IMR-90 (cell line): ENCODE data around the gene CHD9. TPM values are rescaled to one million over a fixed set of nuclear protein-coding genes. Genes with fewer than 3 reads are reported as not detected.

ENCODE experiments used
- ATAC-seq: fragments of 200-7000 bp; cut with Tn5 transposase; 2 replicates; pipeline ENCODE4 v1.9.1; 2020; ENCODE audit warnings: low read depth, mild to moderate bottlenecking, moderate library complexity
- BruUV-seq: library from RNA; stranded (reverse); fragments of 400-500 nt; replicated peaks from 2 replicates; lab custom pipeline; 2021; lab: Mats Ljungman, UMichigan
- CTCF ChIA-PET: fragments of 300-600 bp; formaldehyde crosslinking; extraction: SDS; loops from one replicate; lab custom pipeline; 2021; ENCODE audit warnings: antibody characterized with exemption; lab: Yijun Ruan, JAX
- POLR2A ChIA-PET: fragments of 300-600 bp; sonication (Branson Sonifier 250); formaldehyde crosslinking; loops from one replicate; lab custom pipeline; 2022; ENCODE audit warnings: antibody characterized with exemption; ENCODE audit not compliant: unreplicated experiment; lab: Charles Lee
- DNase-seq: peaks from one replicate; pipeline ENCODE4 v3.0.0; 2013
- H2AFZ ChIP-seq: replicated peaks from 2 replicates; pipeline ENCODE3; 2013; ENCODE audit warnings: low read length, mild to moderate bottlenecking; ENCODE audit not compliant: poor library complexity
- H2AK5ac ChIP-seq: 2 replicates; pipeline ENCODE4 v1.6.1; 2013; ENCODE audit warnings: low read depth, low read length, inconsistent platforms
- H2AK9ac ChIP-seq: replicated peaks from 2 replicates; pipeline ENCODE3; 2013; ENCODE audit warnings: mild to moderate bottlenecking, low read depth, low read length, moderate library complexity; ENCODE audit not compliant: poor library complexity
- H2BK120ac ChIP-seq: 2 replicates; pipeline ENCODE4 v1.6.1; 2013; ENCODE audit warnings: low read depth, low read length, inconsistent platforms
- H2BK15ac ChIP-seq: 3 replicates; pipeline ENCODE4 v1.6.1; 2013; ENCODE audit warnings: low read depth, low read length, inconsistent platforms
- H2BK20ac ChIP-seq: 2 replicates; pipeline ENCODE4 v1.6.1; 2013; ENCODE audit warnings: low read depth, mild to moderate bottlenecking, inconsistent platforms, low read length, moderate library complexity
- H2BK5ac ChIP-seq: 2 replicates; pipeline ENCODE4 v1.6.1; 2013; ENCODE audit warnings: mild to moderate bottlenecking, low read depth, low read length, inconsistent platforms; ENCODE audit not compliant: poor library complexity, severe bottlenecking
- H3K14ac ChIP-seq: replicated peaks from 2 replicates; pipeline ENCODE4 v1.6.1; 2013; ENCODE audit warnings: low read depth, low read length, inconsistent platforms
- H3K18ac ChIP-seq: 2 replicates; pipeline ENCODE4 v1.6.1; 2013; ENCODE audit warnings: low read depth, low read length, control low read depth
- H3K23ac ChIP-seq: 2 replicates; pipeline ENCODE4 v1.6.1; 2013; ENCODE audit warnings: low read depth, low read length, inconsistent platforms
- H3K27ac ChIP-seq: 2 replicates; pipeline ENCODE4 v1.5.1; 2013; ENCODE audit warnings: mild to moderate bottlenecking, control low read depth, low read length; ENCODE audit not compliant: insufficient read depth
- H3K27me3 ChIP-seq: 2 replicates; pipeline ENCODE4 v1.6.1; 2013; ENCODE audit warnings: low read length; ENCODE audit not compliant: control insufficient read depth, insufficient read depth
- H3K36me3 ChIP-seq: 2 replicates; pipeline ENCODE4 v1.6.1; 2013; ENCODE audit warnings: low read length, mixed read lengths; ENCODE audit not compliant: control insufficient read depth, insufficient read depth
- H3K4ac ChIP-seq: 2 replicates; pipeline ENCODE4 v1.6.1; 2013; ENCODE audit warnings: low read depth, low read length, inconsistent platforms
- H3K4me1 ChIP-seq: 2 replicates; pipeline ENCODE4 v1.6.1; 2013; ENCODE audit warnings: low read length, mixed read lengths; ENCODE audit not compliant: control insufficient read depth, insufficient read depth
- H3K4me2 ChIP-seq: 2 replicates; pipeline ENCODE4 v1.6.1; 2013; ENCODE audit warnings: low read depth, mild to moderate bottlenecking, control low read depth, low read length, moderate library complexity
- H3K4me3 ChIP-seq: 2 replicates; pipeline ENCODE4 v1.5.1; 2013; ENCODE audit warnings: low read depth, mild to moderate bottlenecking, control low read depth, low read length, moderate library complexity; ENCODE audit not compliant: insufficient read depth
- H3K56ac ChIP-seq: 2 replicates; pipeline ENCODE4 v1.6.1; 2013; ENCODE audit warnings: low read length, inconsistent platforms; ENCODE audit not compliant: insufficient read depth; ENCODE audit errors: extremely low read depth
- H3K79me1 ChIP-seq, 2 experiments: 2 replicates each; pipeline ENCODE4 v1.6.1; 2013; ENCODE audit warnings: low read length in 2 of 2, inconsistent platforms in 1 of 2, low read depth in 1 of 2
- H3K9ac ChIP-seq: 2 replicates; pipeline ENCODE4 v1.6.1; 2013; ENCODE audit warnings: low read depth, low read length, control low read depth
- H3K9me1 ChIP-seq: 2 replicates; pipeline ENCODE4 v1.6.1; 2013; ENCODE audit warnings: low read length, inconsistent platforms; ENCODE audit not compliant: insufficient read depth
- H3K9me3 ChIP-seq: 2 replicates; pipeline ENCODE4 v1.6.1; 2013; ENCODE audit warnings: low read length; ENCODE audit not compliant: control insufficient read depth, insufficient read depth
- H4K20me1 ChIP-seq: 2 replicates; pipeline ENCODE4 v1.6.1; 2013; ENCODE audit warnings: low read length, inconsistent platforms; ENCODE audit not compliant: insufficient read depth
- H4K5ac ChIP-seq: 2 replicates; pipeline ENCODE4 v1.6.1; 2013; ENCODE audit warnings: mild to moderate bottlenecking, low read depth, low read length, control low read depth
- H4K8ac ChIP-seq, 2 experiments: 2 replicates each; pipeline ENCODE4 v1.6.1; 2013; ENCODE audit warnings: low read depth in 2 of 2, low read length in 2 of 2, control low read depth in 1 of 2, inconsistent platforms in 1 of 2
- H4K91ac ChIP-seq: 2 replicates; pipeline ENCODE4 v1.6.1; 2013; ENCODE audit warnings: low read depth, low read length, inconsistent platforms; ENCODE audit not compliant: insufficient read depth
- BHLHE40 ChIP-seq: fragments of 150-350 bp; IDR thresholded peaks from 2 replicates; pipeline ENCODE4 v1.6.1; 2016; ENCODE audit warnings: mild to moderate bottlenecking, low read depth, low read length
- CTCF ChIP-seq: conservative IDR thresholded peaks from 2 replicates; pipeline ENCODE4 v1.5.1; 2012; ENCODE audit warnings: mild to moderate bottlenecking, low read depth, low read length, improper control_type of control experiment
- MXI1 ChIP-seq: IDR thresholded peaks from 2 replicates; pipeline ENCODE4 v1.6.1; 2012; ENCODE audit warnings: low read depth, mild to moderate bottlenecking, low read length, moderate library complexity, borderline replicate concordance
- RAD21 ChIP-seq: IDR thresholded peaks from 2 replicates; pipeline ENCODE4 v1.6.1; 2012; ENCODE audit warnings: low read length, improper control_type of control experiment
- RFX5 ChIP-seq: IDR thresholded peaks from 2 replicates; pipeline ENCODE4 v1.8.0; 2012; ENCODE audit warnings: low read depth, mild to moderate bottlenecking, low read length, moderate library complexity
- USF2 ChIP-seq: fragments of 150-350 bp; IDR thresholded peaks from 2 replicates; pipeline ENCODE4 v1.6.1; 2017; ENCODE audit warnings: mild to moderate bottlenecking, antibody characterized with exemption, low read length, low read depth
- WGBS, 2 experiments: methylation state at CpG; one replicate each; pipeline versions ENCODE4 v1.1.5 to v1.1.7; 2013; ENCODE audit warnings: missing lambda C conversion rate in 2 of 2; ENCODE audit not compliant: insufficient read length in 1 of 2; ENCODE audit errors: extremely low coverage in 2 of 2; 5-methylcytosine and 5-hydroxymethylcytosine counted together
- dilution Hi-C: fragments of 300-500 bp; cut with HindIII; formaldehyde crosslinking; loops from one replicate; pipeline ENCODE4 v1.14.3; 2018; ENCODE audit warnings: low sequenced_read_pairs; ENCODE audit not compliant: unreplicated experiment
- in situ Hi-C: fragments of 300-500 bp; cut with MboI; formaldehyde crosslinking; loops from 3 replicates; pipeline ENCODE4 v1.14.3; 2019; ENCODE audit warnings: low sequenced_read_pairs, inconsistent platforms, mixed read lengths
- intact Hi-C: fragments of 100-400 bp; cut with micrococcal nuclease; formaldehyde crosslinking; loops from 2 replicates; pipeline ENCODE4 v1.10.0; 2022
- polyA plus RNA-seq, 3 experiments: library from polyadenylated mRNA; depleted of rRNA; stranded (reverse); fragments of >200 nt; gene quantifications; 2 replicates each; pipeline ENCODE4 v1.2.3, GENCODE V29; 2012; ENCODE audit warnings: low replicate concordance in 1 of 3
- total RNA-seq: library from RNA; depleted of rRNA; stranded (reverse); fragments of >200 nt; gene quantifications from 2 replicates; pipeline ENCODE4 v1.2.3, GENCODE V29; 2012

CHD9 gene
- total and polyA plus RNA-seq, 2 of the 4 experiments (the other 2 are of a cell fraction), result 9.1 to 48.8 TPM

GRCh38 chr16:53187775-53188174 is 133.0 kb downstream of the CHD9 start:
- TF ChIP-seq BHLHE40, result no peak
- no peak for TF ChIP-seq RAD21
- no peak for TF ChIP-seq RFX5
- TF ChIP-seq USF2, result no peak
- no peak for TF ChIP-seq CTCF
- TF ChIP-seq MXI1, result no peak
- Histone ChIP-seq H4K20me1 (peaks cover 6% of the 10 kb centered on the region; the same call in 1 of the 2 replicates), H3K9me1 (no peaks in the 10 kb centered on the region), H2BK20ac (no peak overlapping the region), H2BK120ac (no peak overlapping the region), H3K18ac (no peak overlapping the region), H3K9ac (no peak overlapping the region), H3K4me1 (no peaks in the 10 kb centered on the region), H2AFZ (no peak overlapping the region), H4K8ac (no peak overlapping the region), H4K5ac (no peak overlapping the region), H3K14ac (no peak overlapping the region), H3K4me3 (no peak overlapping the region), H3K56ac (no peak overlapping the region), H3K27ac (no peak overlapping the region), H3K9me3 (peaks cover 8% of the 10 kb centered on the region), H3K36me3 (peaks cover 4% of the 10 kb centered on the region), H3K27me3 (no peaks in the 10 kb centered on the region), H2BK5ac (no peak overlapping the region), H3K23ac (no peak overlapping the region), H3K79me1 (peaks cover 19 to 43% of the 10 kb centered on the region in 2 experiments), H2BK15ac (no peak overlapping the region), H3K4ac (no peak overlapping the region), H2AK9ac (no peak overlapping the region), H3K4me2 (no peak overlapping the region), H4K91ac (no peak overlapping the region), H2AK5ac (no peak overlapping the region)
- dilution Hi-C loops (no loop called here), intact Hi-C loops (no loop called here), in situ Hi-C loops (no loop called here)
- ChIA-PET POLR2A (no interaction called here), CTCF (no interaction called here)
- no TSS peak for BruUV-seq
- WGBS, 2 experiments, result no CpG with 5 or more reads among the region's 1 CpG
- DNase-seq, result no peak
- ATAC-seq, result no peak
